ENCODE measurements around the gene C1QBP.

- no peak for TF ChIP-seq POLR2A (IDR thresholded peaks at IDR 0.05; ENCODE audit: low read length)
- no peak for TF ChIP-seq GATA1 (IDR thresholded peaks at IDR 0.05; ENCODE audit: low read depth, low read length)
Observed at GRCh38 chr17:5396612-5397011, 42.3 kb downstream of the C1QBP start.
